IMR-90 (cell line): ENCODE results near the gene SGK2. TPM values are rescaled to one million over a fixed set of nuclear protein-coding genes. Genes with fewer than 3 reads are reported as not detected.

Experiments
- ATAC-seq: fragments of 200-7000 bp; cut with Tn5 transposase; 2 replicates; pipeline ENCODE4 v1.9.1; 2020; ENCODE audit warnings: low read depth, mild to moderate bottlenecking, moderate library complexity
- BruUV-seq: library from RNA; stranded (reverse); fragments of 400-500 nt; replicated peaks from 2 replicates; lab custom pipeline; 2021; lab: Mats Ljungman, UMichigan
- CTCF ChIA-PET: fragments of 300-600 bp; formaldehyde crosslinking; extraction: SDS; loops from one replicate; lab custom pipeline; 2021; ENCODE audit warnings: antibody characterized with exemption; lab: Yijun Ruan, JAX
- POLR2A ChIA-PET: fragments of 300-600 bp; sonication (Branson Sonifier 250); formaldehyde crosslinking; loops from one replicate; lab custom pipeline; 2022; ENCODE audit warnings: antibody characterized with exemption; ENCODE audit not compliant: unreplicated experiment; lab: Charles Lee
- DNase-seq: peaks from one replicate; pipeline ENCODE4 v3.0.0; 2013
- H2AFZ ChIP-seq: replicated peaks from 2 replicates; pipeline ENCODE3; 2013; ENCODE audit warnings: low read length, mild to moderate bottlenecking; ENCODE audit not compliant: poor library complexity
- H2AK5ac ChIP-seq: 2 replicates; pipeline ENCODE4 v1.6.1; 2013; ENCODE audit warnings: low read depth, low read length, inconsistent platforms
- H2AK9ac ChIP-seq: replicated peaks from 2 replicates; pipeline ENCODE3; 2013; ENCODE audit warnings: mild to moderate bottlenecking, low read depth, low read length, moderate library complexity; ENCODE audit not compliant: poor library complexity
- H2BK120ac ChIP-seq: 2 replicates; pipeline ENCODE4 v1.6.1; 2013; ENCODE audit warnings: low read depth, low read length, inconsistent platforms
- H2BK15ac ChIP-seq: 3 replicates; pipeline ENCODE4 v1.6.1; 2013; ENCODE audit warnings: low read depth, low read length, inconsistent platforms
- H2BK20ac ChIP-seq: 2 replicates; pipeline ENCODE4 v1.6.1; 2013; ENCODE audit warnings: low read depth, mild to moderate bottlenecking, inconsistent platforms, low read length, moderate library complexity
- H2BK5ac ChIP-seq: 2 replicates; pipeline ENCODE4 v1.6.1; 2013; ENCODE audit warnings: mild to moderate bottlenecking, low read depth, low read length, inconsistent platforms; ENCODE audit not compliant: poor library complexity, severe bottlenecking
- H3K14ac ChIP-seq: replicated peaks from 2 replicates; pipeline ENCODE4 v1.6.1; 2013; ENCODE audit warnings: low read depth, low read length, inconsistent platforms
- H3K18ac ChIP-seq: 2 replicates; pipeline ENCODE4 v1.6.1; 2013; ENCODE audit warnings: low read depth, low read length, control low read depth
- H3K23ac ChIP-seq: 2 replicates; pipeline ENCODE4 v1.6.1; 2013; ENCODE audit warnings: low read depth, low read length, inconsistent platforms
- H3K27ac ChIP-seq: 2 replicates; pipeline ENCODE4 v1.5.1; 2013; ENCODE audit warnings: mild to moderate bottlenecking, control low read depth, low read length; ENCODE audit not compliant: insufficient read depth
- H3K27me3 ChIP-seq: 2 replicates; pipeline ENCODE4 v1.6.1; 2013; ENCODE audit warnings: low read length; ENCODE audit not compliant: control insufficient read depth, insufficient read depth
- H3K36me3 ChIP-seq: 2 replicates; pipeline ENCODE4 v1.6.1; 2013; ENCODE audit warnings: low read length, mixed read lengths; ENCODE audit not compliant: control insufficient read depth, insufficient read depth
- H3K4ac ChIP-seq: 2 replicates; pipeline ENCODE4 v1.6.1; 2013; ENCODE audit warnings: low read depth, low read length, inconsistent platforms
- H3K4me1 ChIP-seq: 2 replicates; pipeline ENCODE4 v1.6.1; 2013; ENCODE audit warnings: low read length, mixed read lengths; ENCODE audit not compliant: control insufficient read depth, insufficient read depth
- H3K4me2 ChIP-seq: 2 replicates; pipeline ENCODE4 v1.6.1; 2013; ENCODE audit warnings: low read depth, mild to moderate bottlenecking, control low read depth, low read length, moderate library complexity
- H3K4me3 ChIP-seq: 2 replicates; pipeline ENCODE4 v1.5.1; 2013; ENCODE audit warnings: low read depth, mild to moderate bottlenecking, control low read depth, low read length, moderate library complexity; ENCODE audit not compliant: insufficient read depth
- H3K56ac ChIP-seq: 2 replicates; pipeline ENCODE4 v1.6.1; 2013; ENCODE audit warnings: low read length, inconsistent platforms; ENCODE audit not compliant: insufficient read depth; ENCODE audit errors: extremely low read depth
- H3K79me1 ChIP-seq, 2 experiments: 2 replicates each; pipeline ENCODE4 v1.6.1; 2013; ENCODE audit warnings: low read length in 2 of 2, inconsistent platforms in 1 of 2, low read depth in 1 of 2
- H3K9ac ChIP-seq: 2 replicates; pipeline ENCODE4 v1.6.1; 2013; ENCODE audit warnings: low read depth, low read length, control low read depth
- H3K9me1 ChIP-seq: 2 replicates; pipeline ENCODE4 v1.6.1; 2013; ENCODE audit warnings: low read length, inconsistent platforms; ENCODE audit not compliant: insufficient read depth
- H3K9me3 ChIP-seq: 2 replicates; pipeline ENCODE4 v1.6.1; 2013; ENCODE audit warnings: low read length; ENCODE audit not compliant: control insufficient read depth, insufficient read depth
- H4K20me1 ChIP-seq: 2 replicates; pipeline ENCODE4 v1.6.1; 2013; ENCODE audit warnings: low read length, inconsistent platforms; ENCODE audit not compliant: insufficient read depth
- H4K5ac ChIP-seq: 2 replicates; pipeline ENCODE4 v1.6.1; 2013; ENCODE audit warnings: mild to moderate bottlenecking, low read depth, low read length, control low read depth
- H4K8ac ChIP-seq, 2 experiments: 2 replicates each; pipeline ENCODE4 v1.6.1; 2013; ENCODE audit warnings: low read depth in 2 of 2, low read length in 2 of 2, control low read depth in 1 of 2, inconsistent platforms in 1 of 2
- H4K91ac ChIP-seq: 2 replicates; pipeline ENCODE4 v1.6.1; 2013; ENCODE audit warnings: low read depth, low read length, inconsistent platforms; ENCODE audit not compliant: insufficient read depth
- CEBPB ChIP-seq: IDR thresholded peaks from 2 replicates; pipeline ENCODE4 v1.6.1; 2012; ENCODE audit warnings: low read depth, low read length, improper control_type of control experiment
- CHD1 ChIP-seq: IDR thresholded peaks from 2 replicates; pipeline ENCODE4 v1.6.1; 2012; ENCODE audit warnings: low read depth, low read length, improper control_type of control experiment
- FOS ChIP-seq: fragments of 150-350 bp; IDR thresholded peaks from 2 replicates; pipeline ENCODE4 v1.6.1; 2016; ENCODE audit warnings: low read depth, low read length
- MAFK ChIP-seq: IDR thresholded peaks from 2 replicates; pipeline ENCODE4 v1.6.1; 2012; ENCODE audit warnings: low read depth, low read length, improper control_type of control experiment
- MAZ ChIP-seq: IDR thresholded peaks from 2 replicates; pipeline ENCODE4 v1.6.1; 2012; ENCODE audit warnings: low read depth, mild to moderate bottlenecking, low read length, improper control_type of control experiment, moderate library complexity, borderline replicate concordance
- POLR2A ChIP-seq: IDR thresholded peaks from 2 replicates; pipeline ENCODE4 v1.6.1; 2012; ENCODE audit warnings: mild to moderate bottlenecking, low read depth, low read length
- RFX5 ChIP-seq: IDR thresholded peaks from 2 replicates; pipeline ENCODE4 v1.8.0; 2012; ENCODE audit warnings: low read depth, mild to moderate bottlenecking, low read length, moderate library complexity
- WGBS, 2 experiments: methylation state at CpG; one replicate each; pipeline versions ENCODE4 v1.1.5 to v1.1.7; 2013; ENCODE audit warnings: missing lambda C conversion rate in 2 of 2; ENCODE audit not compliant: insufficient read length in 1 of 2; ENCODE audit errors: extremely low coverage in 2 of 2; 5-methylcytosine and 5-hydroxymethylcytosine counted together
- dilution Hi-C: fragments of 300-500 bp; cut with HindIII; formaldehyde crosslinking; loops from one replicate; pipeline ENCODE4 v1.14.3; 2018; ENCODE audit warnings: low sequenced_read_pairs; ENCODE audit not compliant: unreplicated experiment
- in situ Hi-C: fragments of 300-500 bp; cut with MboI; formaldehyde crosslinking; loops from 3 replicates; pipeline ENCODE4 v1.14.3; 2019; ENCODE audit warnings: low sequenced_read_pairs, inconsistent platforms, mixed read lengths
- intact Hi-C: fragments of 100-400 bp; cut with micrococcal nuclease; formaldehyde crosslinking; loops from 2 replicates; pipeline ENCODE4 v1.10.0; 2022
- polyA plus RNA-seq, 3 experiments: library from polyadenylated mRNA; depleted of rRNA; stranded (reverse); fragments of >200 nt; gene quantifications; 2 replicates each; pipeline ENCODE4 v1.2.3, GENCODE V29; 2012; ENCODE audit warnings: low replicate concordance in 1 of 3
- total RNA-seq: library from RNA; depleted of rRNA; stranded (reverse); fragments of >200 nt; gene quantifications from 2 replicates; pipeline ENCODE4 v1.2.3, GENCODE V29; 2012
- TF ChIP-seq, protein P1 (sequence below): fragments of 150-350 bp; IDR thresholded peaks from 2 replicates; pipeline ENCODE4 v1.6.1; 2017; ENCODE audit warnings: mild to moderate bottlenecking, antibody characterized with exemption, low read length, low read depth
- TF ChIP-seq, protein P2 (sequence below): fragments of 150-350 bp; IDR thresholded peaks from 2 replicates; pipeline ENCODE4 v1.6.1; 2016; ENCODE audit warnings: low read depth, mild to moderate bottlenecking, low read length, moderate library complexity, borderline replicate concordance

Gene SGK2
- total and polyA plus RNA-seq, 2 of the 4 experiments (the other 2 are of a cell fraction) = under 0.01 to 0.10 TPM

DNA sequence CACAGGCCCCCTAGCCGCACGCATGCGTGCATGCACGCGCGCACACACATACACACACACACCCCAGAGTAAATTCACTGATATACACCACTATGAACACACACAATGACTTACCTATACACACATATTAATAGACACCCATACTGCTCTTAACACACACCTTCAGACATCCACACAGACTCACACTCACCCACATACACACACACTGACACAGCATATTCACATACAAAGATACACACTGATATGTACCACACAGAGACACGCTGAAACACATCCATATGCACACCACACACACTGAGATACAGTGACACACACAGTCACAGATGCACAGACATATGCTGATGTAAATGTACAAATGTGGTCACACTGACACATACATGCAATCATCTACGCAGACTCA is 5.6 kb downstream of the SGK2 start:
- Histone ChIP-seq H3K4me2 (no peak overlapping the region), H2AK5ac (no peak overlapping the region), H4K8ac (no peak overlapping the region), H4K91ac (no peak overlapping the region), H3K27me3 (peaks cover 7% of the 10 kb centered on the region; the same call in 1 of the 2 replicates), H3K4me3 (no peak overlapping the region), H3K14ac (no peak overlapping the region), H2BK20ac (no peak overlapping the region), H3K27ac (no peak overlapping the region), H2AK9ac (no peak overlapping the region), H2BK120ac (no peak overlapping the region), H4K5ac (no peak overlapping the region), H2AFZ (no peak overlapping the region), H3K4me1 (no peaks in the 10 kb centered on the region), H3K79me1 (no peaks in the 10 kb centered on the region), H3K23ac (no peak overlapping the region), H4K20me1 (no peaks in the 10 kb centered on the region), H3K18ac (no peak overlapping the region), H3K56ac (no peak overlapping the region), H3K9ac (no peak overlapping the region), H2BK5ac (no peak overlapping the region), H3K9me3 (no peaks in the 10 kb centered on the region), H3K4ac (no peak overlapping the region), H2BK15ac (no peak overlapping the region), H3K36me3 (no peaks in the 10 kb centered on the region), H3K9me1 (no peaks in the 10 kb centered on the region; the same call in 1 of the 2 replicates)
- intact Hi-C loops (no loop called here), dilution Hi-C loops (no loop called here), in situ Hi-C loops (no loop called here)
- no peak for DNase-seq
- BruUV-seq = no TSS peak
- WGBS, 2 experiments = 98% methylated on average over 7 of the region's 8 CpGs; no CpG with 5 or more reads in 1 of the 2 experiments
- TF ChIP-seq FOS (no peak), CEBPB (no peak), POLR2A (no peak), RFX5 (no peak), MAZ (no peak), CHD1 (no peak), MAFK (no peak)
- TF ChIP-seq, protein P1, sequence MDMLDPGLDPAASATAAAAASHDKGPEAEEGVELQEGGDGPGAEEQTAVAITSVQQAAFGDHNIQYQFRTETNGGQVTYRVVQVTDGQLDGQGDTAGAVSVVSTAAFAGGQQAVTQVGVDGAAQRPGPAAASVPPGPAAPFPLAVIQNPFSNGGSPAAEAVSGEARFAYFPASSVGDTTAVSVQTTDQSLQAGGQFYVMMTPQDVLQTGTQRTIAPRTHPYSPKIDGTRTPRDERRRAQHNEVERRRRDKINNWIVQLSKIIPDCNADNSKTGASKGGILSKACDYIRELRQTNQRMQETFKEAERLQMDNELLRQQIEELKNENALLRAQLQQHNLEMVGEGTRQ = no peak
- TF ChIP-seq, protein P2, sequence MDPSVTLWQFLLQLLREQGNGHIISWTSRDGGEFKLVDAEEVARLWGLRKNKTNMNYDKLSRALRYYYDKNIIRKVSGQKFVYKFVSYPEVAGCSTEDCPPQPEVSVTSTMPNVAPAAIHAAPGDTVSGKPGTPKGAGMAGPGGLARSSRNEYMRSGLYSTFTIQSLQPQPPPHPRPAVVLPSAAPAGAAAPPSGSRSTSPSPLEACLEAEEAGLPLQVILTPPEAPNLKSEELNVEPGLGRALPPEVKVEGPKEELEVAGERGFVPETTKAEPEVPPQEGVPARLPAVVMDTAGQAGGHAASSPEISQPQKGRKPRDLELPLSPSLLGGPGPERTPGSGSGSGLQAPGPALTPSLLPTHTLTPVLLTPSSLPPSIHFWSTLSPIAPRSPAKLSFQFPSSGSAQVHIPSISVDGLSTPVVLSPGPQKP = no peak
- POLR2A ChIA-PET = no interaction called here
- CTCF ChIA-PET = no interaction called here
- ATAC-seq = no peak
